Inferior parietal cortex (tissue), 1 donor: Measurements from ENCODE around the gene HOXB5.

Source experiments
- DNase-seq: peaks from one replicate; pipeline ENCODE4 v3.0.0-alpha.2; 2016; ENCODE audit errors: extremely low spot score

Gene HOXB5

DNA sequence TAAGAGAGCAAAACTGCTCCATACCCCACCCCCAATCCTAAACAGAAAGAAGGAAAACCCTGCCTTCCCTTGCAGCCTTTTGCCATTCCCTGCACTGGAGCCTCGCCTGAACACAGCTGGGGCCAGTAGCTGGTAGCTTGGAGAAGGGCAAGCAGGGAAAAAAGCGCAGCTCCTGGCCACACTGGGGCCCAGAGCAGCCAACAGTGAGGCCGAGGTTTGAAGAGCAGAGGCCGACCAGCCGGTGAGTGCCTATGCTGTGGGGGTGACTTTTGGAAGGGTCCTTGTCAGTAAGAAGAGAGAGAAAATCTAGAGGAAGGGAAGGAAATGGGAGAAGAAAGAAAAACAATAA lies 35.8 kb upstream of the HOXB5 start:
- DNase-seq: no peak

DNA sequence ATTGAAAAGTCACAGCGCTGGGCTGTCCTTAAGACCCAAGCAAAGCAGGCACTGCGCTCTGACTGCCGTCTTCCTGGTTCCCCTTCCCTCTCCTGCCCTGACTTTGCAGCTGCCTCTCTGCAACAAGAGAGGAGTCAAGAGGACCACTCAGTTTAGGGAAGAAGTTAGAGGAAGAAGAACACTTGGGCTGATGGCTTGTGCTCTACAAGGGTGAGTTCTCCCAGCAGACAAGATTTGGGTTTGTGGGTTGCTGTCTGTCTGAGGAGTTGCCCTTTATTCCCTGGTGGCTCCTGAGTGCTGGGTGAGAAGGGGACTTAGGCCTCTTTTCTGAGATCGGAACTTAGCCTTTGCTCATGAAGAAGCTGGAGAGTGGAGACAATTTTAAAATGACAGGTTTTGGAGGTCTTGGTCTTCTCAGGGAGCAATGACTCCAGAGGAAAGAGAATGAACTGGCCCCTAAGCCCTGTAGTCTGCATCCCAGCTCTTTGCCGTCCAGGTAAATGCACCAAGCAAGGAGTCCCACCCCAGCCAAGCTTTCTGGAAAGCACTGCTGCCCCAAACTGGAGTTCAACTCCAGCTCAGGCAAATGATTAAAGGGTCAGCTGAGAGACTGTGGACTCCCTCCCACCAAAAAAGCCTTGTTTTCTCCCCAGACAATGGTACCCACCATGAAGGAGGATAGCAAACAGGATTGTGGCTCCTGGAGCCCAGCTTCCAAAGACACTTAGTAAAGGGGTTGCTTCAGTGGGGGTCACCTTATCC lies 35.3 kb upstream of the HOXB5 start:
- no peak for DNase-seq

DNA sequence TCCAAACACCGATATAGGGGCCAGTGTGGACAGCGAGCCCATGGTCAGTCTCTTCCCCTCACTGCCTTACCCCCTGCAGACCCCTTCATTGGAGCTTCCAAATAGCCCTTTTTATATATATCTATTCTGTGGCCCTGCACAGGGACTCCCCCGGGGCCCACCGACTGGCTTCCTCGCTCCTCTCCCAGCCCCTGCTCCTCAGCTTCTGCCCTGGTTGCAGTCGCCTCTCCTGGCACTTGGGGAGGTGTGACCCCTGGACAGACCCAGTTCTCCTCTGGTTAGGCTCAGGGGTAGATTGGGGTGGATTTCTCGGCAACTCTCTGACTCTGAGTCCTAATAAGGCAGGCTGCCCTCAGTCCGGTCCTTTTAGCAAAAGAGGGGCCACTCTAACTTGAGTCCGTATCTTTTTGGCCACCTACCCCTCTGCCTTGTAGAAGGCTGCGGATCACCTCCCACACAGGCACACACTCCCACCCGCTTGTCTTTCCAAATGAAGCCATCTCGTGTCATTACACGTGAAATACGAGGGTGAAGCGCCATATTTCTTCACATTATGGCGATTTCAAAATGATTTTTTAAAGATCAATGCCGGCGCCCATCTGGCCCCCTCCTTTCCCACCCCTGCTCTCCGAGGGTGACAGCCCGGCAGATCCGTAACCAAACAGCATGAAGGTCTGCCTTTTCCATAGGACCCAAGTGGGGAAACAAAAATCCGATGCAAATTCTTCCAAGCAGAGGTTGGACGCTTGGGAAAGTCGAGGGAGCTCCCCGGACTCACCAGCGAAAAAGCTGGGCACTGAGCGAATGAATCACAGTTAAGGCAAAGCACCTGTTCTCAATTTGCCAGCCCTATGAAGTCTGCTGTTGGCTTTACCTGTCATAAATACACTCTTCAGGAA lies 34.3 kb upstream of the HOXB5 start:
- no peak for DNase-seq

DNA sequence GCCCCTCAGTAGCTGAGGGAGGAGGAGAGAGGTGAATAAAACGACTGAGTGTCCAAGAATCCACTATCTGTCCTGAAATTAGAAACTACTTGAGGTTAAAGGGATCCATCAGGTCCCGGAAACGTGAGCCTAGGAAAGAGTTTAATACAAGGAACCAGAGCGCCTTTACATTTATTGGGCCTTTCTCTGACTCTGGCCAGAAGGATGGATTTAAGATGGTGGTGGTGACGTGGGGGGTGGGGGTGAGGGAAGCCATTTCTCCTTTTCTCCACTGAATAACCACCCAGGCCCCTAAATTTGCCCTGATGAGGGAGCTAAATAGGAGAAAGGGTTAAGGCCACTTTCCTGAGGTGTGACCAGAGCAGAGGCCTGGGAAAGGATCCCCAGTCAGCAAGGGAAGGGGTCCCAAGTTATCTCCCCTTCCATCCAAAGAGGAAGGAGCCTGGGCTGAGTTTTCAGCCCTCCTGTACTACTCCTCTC lies 33.6 kb upstream of the HOXB5 start:
- DNase-seq: no peak

DNA sequence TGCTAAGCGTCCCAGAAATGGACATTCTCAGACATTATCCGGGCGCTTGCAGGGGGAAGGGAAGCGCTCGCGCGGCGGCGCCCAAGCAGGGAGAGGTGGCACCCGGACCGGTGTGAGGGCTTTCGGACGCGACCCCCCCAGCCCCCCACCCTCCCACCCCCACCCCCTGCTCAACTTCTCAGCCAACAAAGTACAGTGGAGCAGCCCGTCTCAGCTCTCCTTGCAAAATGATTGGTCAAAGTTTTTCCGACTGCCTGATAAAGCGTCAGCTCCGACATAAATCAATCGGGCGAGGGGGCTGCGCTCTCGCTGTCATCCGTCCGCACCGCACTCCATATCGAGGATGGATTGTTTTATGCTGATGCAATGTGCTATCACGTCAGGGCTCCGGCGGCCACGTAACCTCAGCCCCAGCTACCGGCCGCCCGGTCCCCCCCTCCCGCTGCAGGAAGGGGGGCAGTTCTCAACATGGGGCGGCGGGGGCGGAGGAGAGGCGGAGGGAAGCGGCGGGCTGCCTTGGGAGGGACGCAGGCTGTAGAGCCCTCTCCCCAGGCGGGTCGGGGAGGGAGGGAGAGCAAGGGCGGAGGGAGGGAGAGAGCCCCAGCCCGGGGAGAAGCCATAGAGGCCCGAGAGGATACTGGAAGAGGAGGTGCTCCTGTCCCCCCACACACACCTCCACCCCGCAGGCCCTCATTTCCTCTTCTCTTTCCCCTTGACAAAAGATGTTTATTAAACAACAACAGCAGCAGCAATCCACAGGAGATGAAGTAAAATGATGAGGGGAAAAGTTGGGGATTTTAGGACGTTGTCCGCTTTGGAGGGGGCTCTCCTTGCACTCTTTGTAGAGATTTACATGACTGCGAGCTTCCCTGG lies 32.9 kb upstream of the HOXB5 start, which contains the start of gene HOXB9:
TSS of gene HOXB9 (minus strand) at position 114 of the 873 bp plus-strand sequence. CDS start at position 25, 89 bp downstream.
- DNase-seq: peak; percentile 24

DNA sequence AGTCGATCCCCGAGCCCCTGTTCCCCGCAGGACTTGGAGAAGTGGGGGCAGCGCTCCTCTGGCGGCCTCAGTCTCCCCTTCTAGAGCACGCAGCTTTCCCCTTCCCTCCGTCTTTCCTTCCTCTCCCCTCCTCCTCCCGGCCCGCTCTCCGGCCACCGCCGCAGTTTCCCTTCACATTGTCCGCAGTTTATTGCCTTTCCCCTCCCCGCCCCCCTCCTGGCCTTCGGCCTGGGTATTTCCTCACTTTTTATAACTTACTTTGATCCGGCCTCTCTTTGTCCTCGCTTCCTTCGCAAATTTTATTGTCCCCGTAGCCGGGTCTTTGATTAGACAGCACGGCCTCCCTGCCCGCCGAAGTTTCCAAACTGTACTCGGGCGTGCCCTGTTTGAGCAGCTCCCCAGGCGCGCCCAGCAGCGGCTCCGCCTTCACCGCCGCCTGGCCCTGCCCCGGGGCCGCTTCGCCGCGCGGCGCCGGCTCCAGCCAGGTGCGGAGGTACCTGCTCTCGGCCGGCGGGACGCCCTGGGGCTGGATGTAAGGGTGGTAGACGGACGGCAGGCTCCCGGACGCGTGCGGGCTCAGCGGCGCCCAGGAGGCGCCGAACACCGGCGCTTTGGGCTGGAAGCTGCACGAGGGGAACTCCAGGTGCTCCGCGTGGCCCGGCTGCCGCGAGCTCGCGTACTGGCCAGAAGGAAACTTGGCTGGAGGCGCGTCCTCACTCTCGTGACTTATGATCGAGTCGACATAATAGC lies 32.1 kb upstream of the HOXB5 start:
- no peak for DNase-seq

DNA sequence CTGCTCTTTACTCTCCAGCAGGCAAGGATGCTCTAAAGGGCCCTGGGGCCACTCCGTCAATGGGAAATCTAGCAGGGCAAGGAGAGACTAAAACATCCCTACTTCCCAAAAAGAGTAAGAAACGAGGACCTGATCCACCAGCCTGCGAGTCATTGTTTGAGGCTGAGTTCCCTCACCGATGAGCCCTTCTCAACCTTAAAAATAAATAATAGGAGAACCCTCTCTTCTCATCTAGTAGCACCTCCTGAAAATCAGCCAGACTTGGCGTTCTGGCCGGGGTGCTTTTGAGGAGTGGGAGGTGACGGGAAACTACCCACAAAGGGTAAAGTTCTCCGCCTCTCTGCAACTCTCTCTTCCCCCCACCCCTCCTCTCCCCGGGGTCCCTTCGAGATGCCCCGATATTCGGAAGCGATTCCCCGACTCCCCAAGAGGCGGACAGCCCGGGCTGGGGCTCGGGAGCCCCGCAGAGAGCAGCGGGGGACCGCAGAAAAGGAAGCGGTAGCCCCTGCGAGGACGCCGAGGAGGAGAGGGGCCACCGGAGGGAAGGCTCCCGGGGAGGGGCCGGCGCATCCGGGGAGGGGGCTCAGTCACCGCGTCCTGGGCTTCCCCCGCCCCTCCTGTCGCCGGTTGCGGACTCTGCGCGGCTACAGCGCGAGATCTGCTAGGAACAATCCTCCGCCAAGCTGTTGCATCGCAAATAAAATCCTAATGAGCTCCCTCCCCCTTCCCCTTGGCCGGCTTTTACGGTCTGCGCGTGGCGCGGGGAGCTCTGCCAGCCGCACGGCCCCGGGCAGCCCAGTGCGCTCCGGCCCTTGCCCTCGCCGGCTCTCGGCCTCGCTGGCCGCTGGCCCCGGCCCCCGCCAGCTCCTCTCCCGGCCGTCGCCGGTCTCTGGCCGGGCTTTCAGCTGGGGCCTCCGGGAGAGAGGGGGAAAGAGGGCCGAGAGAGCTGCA lies 31.2 kb upstream of the HOXB5 start:
- DNase-seq: no peak

DNA sequence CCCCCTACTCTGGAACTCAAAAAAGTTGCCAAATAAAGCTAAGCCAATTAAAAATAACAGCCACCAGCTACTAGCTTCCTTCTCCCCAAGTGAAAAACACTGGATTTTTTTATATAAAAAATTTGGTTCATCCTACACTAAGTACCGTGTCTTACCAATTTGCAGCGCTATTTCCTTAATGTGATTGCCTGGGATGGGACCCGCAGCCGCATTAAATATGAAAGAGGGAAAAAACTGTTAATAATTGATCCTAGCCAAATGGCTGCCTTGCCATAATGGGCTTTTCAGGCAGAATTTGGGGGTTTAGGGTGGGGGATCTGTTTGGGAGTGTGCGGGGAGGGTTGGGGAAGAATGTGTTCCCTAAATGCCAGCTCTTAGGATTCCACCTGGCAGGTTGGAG lies 30.5 kb upstream of the HOXB5 start:
- no peak for DNase-seq

DNA sequence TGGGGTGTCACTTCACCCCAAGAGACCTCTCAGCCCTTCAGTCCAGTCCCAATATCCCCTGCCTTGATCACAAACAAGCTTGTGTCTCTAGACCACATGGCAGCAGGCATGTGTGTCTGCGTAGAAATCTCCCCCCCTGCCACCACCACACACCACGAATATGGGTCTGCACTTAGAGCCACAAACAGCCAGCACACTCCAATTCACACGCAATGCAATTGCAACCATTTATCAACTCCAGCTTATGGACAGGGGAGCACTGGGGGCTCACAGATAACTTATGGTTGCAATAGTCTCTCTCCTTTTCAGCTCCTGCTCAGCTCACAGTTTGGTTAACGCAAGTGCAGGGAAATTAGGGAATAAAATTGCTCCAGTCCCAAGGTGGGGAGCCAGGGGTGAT lies 30.0 kb upstream of the HOXB5 start:
- DNase-seq: no peak

DNA sequence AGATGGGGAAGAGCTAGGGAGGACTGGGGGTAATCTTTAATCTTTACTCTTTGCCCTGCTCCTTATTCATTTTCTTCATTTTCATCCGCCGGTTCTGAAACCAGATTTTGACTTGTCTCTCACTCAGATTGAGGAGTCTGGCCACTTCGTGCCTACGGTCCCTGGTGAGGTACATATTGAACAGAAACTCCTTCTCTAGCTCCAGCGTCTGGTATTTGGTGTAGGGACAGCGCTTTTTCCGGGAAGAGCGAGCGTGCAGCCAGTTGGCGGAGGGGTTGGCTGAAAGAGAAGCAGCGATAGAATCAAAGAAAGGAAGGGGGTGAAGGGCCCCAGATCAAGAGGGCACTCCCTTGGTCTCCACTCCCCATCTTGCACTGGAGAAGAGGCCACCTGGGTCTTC lies 29.3 kb upstream of the HOXB5 start:
- no peak for DNase-seq

DNA sequence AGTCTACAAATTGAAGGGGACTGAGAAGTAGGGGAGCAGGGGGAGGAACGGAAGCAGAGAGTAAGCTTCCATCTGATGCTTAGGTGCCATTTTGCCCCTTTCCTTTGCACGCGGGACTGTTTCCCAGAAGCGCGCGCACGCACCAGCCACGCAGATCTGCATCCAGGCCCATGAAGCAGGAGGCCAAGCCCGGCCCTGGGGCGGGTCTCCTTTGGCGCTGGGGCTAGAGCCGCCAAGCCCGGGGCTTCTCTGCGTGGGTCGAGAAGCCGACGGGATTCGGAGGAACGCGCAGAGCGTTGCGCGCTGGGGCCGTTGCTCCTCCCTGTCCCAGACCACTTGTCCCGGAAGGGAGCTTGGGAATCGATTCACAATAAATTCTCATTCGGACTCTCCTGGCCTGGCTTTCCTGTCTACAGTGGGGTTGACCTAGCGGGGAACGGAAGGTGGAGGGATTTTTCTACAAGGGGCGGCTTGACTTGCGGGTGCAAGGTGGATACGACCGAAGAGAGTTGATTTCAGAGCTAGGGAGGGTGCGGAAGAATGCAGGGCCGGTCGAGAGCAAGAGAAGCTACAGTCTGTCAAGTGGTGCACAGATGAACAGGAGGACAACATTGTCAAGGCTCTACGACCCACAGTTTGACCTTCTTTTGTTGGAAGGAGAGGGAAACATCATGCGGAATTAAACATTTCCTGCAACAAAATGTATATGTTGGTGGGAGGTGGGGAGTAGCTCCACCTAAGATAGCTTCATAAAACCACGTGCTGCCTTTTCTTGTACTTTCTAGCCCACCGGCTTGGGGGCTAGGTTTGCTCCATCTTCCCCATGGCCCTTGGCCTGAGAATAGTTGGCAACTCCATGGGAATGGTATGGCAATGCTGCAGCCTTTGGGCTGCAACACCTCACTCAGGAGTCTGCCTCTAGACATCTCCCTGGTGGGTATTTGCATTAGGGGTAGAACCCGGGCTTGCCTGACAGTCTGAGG lies 28.1 kb upstream of the HOXB5 start:
- no peak for DNase-seq

DNA sequence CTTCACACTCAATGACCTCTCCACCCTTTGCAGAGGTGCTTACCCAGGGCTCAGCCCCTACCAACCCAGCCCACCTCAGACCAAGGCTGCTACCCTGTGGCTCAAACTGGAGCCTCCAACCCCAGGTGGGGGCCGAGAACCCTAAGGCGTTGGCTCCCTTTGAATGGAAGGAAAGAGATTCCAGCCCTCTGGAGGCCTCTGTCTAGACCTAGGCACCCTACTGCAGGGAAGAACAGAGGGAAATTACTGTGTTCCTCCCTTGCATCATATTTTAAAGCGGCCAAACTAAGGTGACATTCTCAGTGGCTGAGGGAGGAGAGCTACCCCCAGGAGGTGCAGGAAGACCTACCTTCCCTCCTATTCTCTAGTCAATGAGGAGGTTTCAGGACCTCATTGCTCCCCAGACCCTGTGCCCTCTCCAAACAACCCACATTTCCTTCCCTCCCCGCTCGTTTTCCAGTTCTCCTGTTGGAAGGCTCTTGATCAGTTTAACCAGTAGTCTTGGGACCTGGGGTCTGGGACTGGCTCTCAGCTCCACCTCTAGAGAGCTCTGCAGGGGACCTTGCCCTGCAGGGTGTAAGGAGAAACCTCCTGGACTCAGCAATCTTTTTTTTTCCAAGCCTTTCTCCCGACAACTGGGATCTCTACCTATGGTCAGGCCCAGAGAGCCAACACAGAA lies 27.0 kb upstream of the HOXB5 start:
- no peak for DNase-seq

DNA sequence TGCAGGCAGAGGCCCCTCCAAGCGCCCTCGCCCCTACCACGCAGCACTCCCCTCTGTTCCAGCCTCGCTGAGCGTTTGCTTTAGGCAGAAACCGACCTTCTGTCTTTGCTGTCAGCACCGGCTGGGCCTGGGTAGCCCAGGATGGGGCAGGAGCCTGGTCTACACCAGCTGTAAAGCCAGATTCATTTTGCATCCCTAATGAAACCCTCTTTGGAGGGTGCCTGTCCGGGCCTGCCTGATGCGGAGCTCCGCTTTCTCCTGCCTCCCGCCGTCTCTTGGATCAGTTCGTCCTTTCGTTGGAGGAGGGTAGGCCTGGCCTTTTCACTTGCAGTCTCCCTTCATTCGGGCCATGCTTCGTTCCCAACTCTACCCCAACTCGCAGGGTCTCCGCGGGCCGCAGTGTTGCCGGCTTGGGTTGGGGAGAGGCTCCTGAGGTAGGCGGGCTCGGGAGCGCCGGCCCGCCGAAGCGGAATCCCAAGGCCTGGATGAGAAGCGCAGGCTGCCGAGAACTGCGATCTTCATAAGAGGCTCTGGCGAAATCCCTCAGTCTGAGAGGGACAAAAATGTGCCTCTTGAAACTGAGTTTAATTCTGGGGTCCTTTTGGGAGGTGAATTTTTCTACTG lies 26.4 kb upstream of the HOXB5 start:
- DNase-seq: no peak

DNA sequence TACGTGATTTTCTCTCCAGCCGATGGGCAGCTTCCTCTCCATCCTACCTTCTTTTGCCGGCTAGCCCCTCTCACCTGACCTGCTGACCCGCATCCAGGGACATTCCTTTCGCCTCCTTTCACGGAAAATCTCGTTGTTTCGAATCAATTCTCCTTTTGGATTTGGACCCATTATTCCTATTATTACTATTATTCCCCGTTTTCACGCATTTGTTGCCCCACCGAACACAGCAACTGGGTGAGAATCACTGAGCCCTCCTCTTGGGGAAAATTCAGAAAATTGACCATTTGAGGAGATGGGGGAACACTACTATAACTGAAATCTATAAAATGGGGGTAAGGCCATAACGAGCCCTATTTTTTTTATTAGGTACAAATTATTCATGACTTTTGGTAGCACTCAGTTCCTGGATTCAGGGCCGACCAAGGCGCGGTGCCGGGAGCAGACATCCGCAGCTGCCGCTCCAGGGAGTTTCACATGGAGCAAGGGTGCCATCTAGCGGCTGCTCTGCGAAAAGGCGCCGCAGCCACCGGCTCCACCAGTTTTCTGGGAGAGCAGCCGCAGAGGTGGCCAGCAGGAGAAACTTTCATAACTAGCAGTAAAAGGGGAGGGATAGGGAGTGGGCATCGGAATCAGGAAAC lies 24.8 kb upstream of the HOXB5 start:
- peak; percentile 89 for DNase-seq

DNA sequence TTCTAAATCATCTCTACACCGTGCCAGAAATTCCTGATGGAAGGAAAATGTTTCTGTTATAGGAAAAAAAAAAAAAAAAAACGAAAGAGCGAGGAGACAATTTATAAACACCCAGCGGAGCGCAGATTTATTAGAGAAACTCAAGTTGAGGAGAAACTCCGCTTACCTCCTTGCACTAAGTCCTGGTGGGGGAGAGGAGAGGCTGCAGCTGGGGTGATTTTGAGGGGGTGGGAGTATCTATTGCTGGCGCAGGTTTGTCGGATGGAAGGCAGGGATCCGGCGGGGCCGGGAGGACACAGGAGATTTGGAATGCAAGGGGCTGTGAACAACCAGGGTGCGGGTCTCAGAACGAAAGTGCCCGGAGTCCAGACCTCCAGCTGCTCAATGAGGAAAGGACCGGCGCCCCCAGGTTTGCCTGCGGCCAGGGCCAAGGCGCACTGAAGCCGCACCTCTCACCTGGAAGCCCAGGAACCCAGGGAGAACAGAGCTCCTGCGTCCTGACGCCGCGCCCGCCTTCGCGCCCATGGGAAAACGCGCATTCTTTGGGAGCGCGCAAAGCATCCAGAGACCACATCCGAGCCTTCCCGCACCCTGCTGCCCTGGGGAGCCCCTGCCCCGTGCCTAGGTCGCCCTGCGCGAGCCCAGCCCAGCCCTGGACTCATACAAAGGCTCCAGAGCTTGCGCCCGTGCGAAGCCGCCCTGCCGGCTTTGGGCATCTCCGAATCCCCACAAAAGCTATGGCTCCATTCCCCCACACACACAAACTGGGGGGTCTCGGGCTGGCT lies 24.1 kb upstream of the HOXB5 start:
- no peak for DNase-seq

DNA sequence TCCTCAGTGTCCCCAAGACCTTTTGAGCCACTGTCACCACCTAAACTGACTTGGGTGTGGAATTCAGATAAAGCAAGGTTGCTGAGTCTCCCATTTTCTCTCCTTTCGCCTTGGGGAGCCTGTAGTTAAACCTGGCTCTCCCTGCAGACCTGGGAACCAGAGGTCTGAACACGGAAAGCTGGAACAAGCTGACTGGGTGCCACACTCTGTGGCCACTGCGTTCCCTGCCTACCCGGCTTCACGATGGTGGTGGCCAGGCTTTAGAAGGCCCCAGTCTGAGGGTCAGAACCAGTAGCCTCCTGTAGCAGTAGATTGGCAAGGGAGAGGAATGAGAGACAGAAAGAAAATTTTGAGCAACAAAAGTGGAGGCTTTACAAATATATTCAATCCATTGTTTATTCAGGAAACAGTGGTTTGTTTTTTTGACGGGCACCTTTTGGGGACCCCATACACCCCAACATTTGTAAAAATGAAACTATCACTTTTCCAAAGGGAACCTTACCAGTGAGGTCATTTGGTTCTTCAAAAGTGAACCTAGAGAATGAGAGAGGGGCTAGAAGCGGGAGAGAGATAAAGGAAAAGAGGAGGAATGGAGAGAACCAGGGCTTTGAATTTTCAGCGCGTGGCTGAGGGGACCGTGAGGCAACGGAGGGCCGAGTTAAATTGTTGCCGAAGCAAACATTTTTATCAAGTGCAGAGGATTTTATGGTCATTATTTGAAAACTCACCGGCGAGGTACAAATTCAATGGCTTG lies 23.3 kb upstream of the HOXB5 start:
- no peak for DNase-seq
